Measurements from ENCODE around the gene P2RY1. TPM values are rescaled to one million over a fixed set of nuclear protein-coding genes. Genes with fewer than 3 reads are reported as not detected.

The P2RY1 gene
- total RNA-seq, 1 donor, result 0.43 TPM

DNA sequence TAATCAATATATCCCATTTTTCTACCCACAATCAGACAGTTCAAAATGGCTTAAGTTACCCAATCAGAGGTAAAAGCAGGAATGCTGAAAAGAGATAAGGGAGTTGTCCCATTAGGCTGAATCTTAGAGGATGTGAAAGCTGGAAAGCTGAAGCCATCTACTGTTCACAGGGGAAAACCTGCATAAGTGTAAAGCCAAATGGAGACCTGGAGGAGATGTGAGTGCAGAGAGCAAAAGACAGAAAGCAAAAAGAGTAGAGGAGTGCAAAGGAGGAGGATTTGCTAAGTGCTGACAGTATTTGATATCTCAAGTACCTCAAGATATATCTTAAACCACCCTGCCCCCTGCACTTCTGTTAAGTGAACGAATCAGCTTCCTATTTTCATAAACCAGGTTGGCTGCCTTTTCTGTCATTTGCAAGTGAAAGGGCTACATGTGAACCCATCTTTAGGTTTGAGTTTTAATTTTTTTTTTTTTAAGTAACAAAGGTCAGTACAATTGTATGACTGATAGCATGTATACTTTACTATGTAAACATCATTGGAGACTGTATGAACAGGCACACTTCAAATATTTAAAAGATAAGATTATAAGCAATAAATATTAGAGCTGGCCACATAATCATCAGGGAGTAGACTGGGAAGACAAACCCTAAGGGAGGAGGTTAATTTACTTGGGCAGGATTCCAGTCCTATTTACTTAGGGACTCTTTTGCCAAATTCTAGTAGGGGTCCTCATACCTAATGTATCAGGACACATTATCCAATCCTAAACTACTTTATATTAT lies 22.8 kb upstream of the P2RY1 start:
- H3K4me3 ChIP-seq (ENCODE audit: low read depth, low read length), result no peak overlapping the region
- TF ChIP-seq, protein P1, sequence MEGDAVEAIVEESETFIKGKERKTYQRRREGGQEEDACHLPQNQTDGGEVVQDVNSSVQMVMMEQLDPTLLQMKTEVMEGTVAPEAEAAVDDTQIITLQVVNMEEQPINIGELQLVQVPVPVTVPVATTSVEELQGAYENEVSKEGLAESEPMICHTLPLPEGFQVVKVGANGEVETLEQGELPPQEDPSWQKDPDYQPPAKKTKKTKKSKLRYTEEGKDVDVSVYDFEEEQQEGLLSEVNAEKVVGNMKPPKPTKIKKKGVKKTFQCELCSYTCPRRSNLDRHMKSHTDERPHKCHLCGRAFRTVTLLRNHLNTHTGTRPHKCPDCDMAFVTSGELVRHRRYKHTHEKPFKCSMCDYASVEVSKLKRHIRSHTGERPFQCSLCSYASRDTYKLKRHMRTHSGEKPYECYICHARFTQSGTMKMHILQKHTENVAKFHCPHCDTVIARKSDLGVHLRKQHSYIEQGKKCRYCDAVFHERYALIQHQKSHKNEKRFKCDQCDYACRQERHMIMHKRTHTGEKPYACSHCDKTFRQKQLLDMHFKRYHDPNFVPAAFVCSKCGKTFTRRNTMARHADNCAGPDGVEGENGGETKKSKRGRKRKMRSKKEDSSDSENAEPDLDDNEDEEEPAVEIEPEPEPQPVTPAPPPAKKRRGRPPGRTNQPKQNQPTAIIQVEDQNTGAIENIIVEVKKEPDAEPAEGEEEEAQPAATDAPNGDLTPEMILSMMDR (IDR thresholded peaks at IDR 0.05; ENCODE audit: insufficient read depth, low read depth, low read length), result no peak
- DNase-seq (ENCODE audit: low read depth), result no peak

DNA sequence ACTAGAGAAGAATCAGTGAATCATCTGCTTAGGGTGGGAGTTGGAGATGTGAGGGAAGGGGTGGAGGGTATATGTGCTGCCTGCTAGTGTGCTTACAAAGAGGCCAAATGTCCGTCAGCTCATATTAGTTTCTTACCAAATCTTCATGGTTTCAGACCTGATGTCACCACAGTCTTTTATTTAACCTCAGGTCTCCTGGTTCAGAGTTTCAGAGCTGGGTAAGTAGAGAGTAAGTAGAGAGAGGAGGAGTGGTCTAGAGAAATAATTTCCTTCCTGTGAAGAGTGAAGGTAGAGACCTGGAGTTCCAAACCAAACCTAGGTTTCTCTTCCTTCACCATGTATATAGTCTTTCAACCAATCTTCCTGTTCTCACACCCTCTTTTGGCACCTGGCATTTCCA lies 17.5 kb upstream of the P2RY1 start:
- no peak overlapping the region for H3K4me3 ChIP-seq (ENCODE audit: low read depth, low read length)
- TF ChIP-seq, protein P1 (IDR thresholded peaks at IDR 0.05; ENCODE audit: insufficient read depth, low read depth, low read length), result no peak
- no peak for DNase-seq (ENCODE audit: low read depth)

DNA sequence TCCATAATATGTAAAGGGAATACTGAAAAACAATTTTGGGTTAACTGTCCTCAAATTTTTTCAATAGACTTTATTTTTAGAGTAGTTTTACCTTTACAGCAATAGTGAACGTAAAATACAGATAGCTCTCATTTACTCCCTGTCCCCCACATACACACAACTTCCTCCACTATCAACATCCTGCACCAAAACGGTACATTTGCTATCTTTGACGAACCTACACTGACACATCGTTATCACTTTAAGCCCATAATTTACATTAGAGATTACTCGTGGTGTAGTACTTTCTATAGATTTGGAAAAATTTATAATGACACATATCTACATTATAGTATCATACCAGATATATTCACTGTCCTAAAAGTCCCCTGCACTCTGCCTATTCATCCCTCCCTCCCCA lies 16.9 kb upstream of the P2RY1 start:
- no peak for DNase-seq (ENCODE audit: low read depth)
- TF ChIP-seq, protein P1 (IDR thresholded peaks at IDR 0.05; ENCODE audit: insufficient read depth, low read depth, low read length), result no peak
- no peak overlapping the region for H3K4me3 ChIP-seq (ENCODE audit: low read depth, low read length)

DNA sequence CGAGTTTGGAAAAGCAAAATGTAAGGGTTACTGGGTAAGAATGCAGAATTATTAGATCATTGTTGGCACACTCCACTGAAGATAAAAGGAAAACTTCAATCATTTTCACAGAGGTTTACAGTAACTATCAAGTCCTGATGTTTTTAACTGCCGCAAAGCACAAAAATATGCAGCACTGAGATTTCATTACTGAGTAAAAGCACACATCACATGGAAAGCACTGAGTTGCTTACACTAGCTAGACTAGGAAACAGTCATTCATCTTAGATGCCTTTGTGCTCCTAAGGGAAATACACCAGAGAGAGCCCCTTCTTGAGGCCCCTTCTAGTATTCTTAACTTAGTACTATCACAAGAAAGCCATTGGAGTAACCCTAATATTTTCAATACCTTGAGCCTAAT lies 11.8 kb upstream of the P2RY1 start:
- H3K4me3 ChIP-seq (ENCODE audit: low read depth, low read length), result no peak overlapping the region
- no peak for DNase-seq (ENCODE audit: low read depth)
- TF ChIP-seq, protein P1 (IDR thresholded peaks at IDR 0.05; ENCODE audit: insufficient read depth, low read depth, low read length), result no peak

DNA sequence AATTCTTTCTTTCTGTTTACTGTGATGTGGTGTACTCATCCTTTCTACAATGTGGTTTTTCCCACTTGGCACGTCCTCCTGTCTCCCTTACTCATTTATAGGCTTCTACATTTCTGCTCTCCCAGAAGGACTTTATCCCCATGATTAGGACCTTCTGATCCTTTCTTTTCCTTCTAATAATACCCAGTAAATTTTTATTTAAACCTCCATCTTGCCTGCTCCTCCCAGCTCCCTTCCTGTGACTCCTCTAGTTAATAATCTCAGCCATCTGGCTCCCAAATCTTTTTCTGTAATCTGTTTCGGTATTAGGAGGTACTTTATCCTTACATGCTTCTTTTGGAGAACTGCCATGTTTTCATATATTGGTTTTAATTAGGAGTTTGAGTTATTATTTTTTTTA lies 11.2 kb upstream of the P2RY1 start:
- DNase-seq (ENCODE audit: low read depth), result no peak
- TF ChIP-seq, protein P1 (IDR thresholded peaks at IDR 0.05; ENCODE audit: insufficient read depth, low read depth, low read length), result no peak
- H3K4me3 ChIP-seq (ENCODE audit: low read depth, low read length), result no peak overlapping the region

DNA sequence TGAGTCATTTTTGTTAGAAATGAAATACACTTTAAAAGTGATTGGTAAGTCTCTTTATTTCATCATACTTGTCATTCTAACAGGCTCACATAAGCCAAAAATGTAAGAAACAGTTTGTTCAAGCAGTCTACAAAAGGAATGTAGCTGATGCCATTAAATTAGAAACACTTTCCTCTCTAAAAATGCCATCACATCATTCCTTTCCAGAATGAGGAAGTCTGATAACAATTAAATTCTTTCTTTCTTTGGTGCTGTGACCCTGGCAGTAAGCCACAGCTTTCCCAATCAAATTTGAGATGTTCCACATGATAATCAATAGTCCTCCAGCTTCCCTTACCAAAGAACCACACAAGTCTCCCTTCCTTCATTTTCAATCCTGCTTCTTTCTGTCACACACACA lies 9.4 kb upstream of the P2RY1 start:
- TF ChIP-seq, protein P1 (IDR thresholded peaks at IDR 0.05; ENCODE audit: insufficient read depth, low read depth, low read length), result no peak
- no peak for DNase-seq (ENCODE audit: low read depth)
- no peak overlapping the region for H3K4me3 ChIP-seq (ENCODE audit: low read depth, low read length)

DNA sequence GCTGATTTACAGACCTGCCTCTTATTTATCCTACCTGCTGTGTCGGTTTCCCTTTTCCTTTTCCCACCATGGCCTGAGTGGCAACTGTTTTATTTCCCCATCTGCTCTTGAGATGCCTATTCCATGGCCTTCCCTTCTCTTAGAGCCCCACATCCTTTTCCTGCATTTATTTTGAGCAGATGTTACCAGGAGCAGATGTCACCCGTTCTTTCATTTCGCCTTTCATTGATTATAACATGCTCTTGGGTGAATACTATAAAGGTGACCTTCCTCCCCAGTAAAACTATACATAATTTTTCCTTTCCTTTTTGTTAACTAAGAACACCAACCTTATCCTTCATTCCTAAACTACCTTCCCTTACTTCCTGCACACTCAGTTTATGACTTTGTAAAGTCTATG lies 8.5 kb upstream of the P2RY1 start:
- no peak overlapping the region for H3K4me3 ChIP-seq (ENCODE audit: low read depth, low read length)
- DNase-seq (ENCODE audit: low read depth), result no peak
- TF ChIP-seq, protein P1 (IDR thresholded peaks at IDR 0.05; ENCODE audit: insufficient read depth, low read depth, low read length), result no peak

Data from fibroblast of villous mesenchyme (primary cell).